GM21529 (cell line): ENCODE measurements around the gene CHMP3.

Experiments used
- ATAC-seq: cut with Tn5 transposase; IDR thresholded peaks from one replicate; pipeline ENCODE4 v1.9.1; 2021; ENCODE audit not compliant: unreplicated experiment

The CHMP3 gene

DNA sequence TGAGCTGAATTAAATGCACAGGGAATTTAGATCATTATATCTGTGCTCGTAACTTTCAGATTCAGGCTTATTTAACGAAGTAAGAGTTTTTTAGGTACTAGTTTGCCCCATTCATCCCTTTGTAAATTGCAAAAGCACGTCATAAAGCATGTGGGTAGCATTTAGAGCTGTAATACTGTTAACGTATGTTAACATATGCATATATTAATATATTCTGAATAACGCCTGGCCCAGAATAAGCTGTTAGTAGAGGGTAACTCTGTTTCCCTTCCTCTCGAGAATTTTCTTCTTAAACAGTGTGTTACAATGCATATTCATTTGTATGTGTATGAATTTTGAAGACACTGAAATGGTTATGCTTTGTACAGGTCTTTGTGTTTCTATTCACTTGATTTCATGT, 91.6 kb downstream of the CHMP3 start:
- ATAC-seq, result no peak

DNA sequence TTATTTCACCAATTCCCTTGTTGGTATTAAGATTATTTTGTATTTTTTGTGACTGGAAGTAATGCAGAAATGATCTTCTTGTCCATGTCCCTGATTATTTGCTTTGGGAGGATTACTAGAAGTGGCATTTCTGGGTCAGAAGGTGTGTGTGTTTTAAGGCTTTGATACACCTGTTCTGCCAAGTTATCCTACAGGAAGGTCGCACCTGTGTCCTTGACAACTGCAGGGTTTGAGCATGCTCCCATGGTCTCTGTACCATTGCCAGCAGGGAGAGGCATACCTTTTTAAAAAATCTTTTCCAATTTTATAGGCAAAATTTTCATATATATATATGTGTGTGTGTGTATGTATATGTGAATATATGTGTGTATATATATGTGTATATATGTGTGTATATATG, 92.4 kb downstream of the CHMP3 start:
- ATAC-seq, result no peak

DNA sequence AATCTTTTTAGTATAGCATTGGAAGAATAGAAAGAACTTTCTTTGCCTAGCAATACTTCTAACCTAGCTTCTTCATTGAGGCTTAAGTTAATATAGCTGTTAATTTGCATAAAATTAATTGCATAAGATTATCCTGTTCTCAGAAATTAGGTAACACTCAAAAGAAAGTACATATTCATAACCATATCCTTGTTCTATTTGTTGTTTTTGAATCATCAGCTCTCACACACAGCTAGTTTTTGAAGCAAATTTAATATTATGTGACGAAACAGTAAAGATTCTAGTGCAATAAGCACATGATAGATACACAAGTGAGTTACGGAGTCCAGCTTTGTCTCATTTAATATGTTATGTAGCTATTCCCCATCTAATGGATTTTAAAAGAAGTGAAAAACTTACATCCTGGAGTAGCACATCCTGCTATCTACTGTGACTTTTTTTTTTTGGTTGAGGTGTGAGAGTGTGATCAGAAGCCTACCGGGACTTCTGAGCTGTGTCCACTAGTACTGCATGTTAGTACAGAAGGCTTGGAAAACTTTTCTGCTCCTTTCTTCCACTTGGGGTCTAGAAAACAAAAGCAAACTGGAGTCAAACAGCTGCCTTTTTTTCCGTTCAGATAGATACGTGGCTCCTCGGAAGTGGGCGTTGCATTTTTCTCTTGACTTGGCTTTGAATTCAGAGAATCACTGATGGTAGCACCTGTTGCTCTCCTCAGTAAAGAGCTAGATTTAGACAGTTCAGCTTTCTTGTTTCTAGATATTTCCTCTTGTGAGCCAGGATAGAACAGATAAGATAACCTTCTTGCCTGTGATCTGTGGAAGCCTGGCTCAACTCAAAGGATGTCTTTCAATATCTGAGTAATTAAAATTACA, 94.8 kb downstream of the CHMP3 start:
- ATAC-seq, result no peak

DNA sequence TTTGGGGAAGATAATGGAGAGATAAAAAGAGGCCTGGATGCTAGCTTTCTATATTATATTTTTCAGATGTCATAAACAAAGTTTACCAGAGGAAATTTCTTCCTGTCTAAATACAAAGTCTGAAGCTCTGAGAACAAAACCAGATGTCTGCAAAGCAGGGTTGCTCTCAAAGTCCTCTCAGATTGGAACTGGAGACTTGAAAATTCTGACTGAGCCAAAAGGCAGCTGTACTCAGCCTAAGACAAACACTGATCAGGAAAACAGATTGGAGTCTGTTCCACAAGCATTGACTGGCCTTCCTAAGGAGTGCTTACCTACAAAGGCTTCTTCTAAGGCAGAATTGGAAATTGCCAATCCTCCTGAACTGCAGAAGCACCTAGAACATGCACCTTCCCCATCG, 96.9 kb downstream of the CHMP3 start:
- ATAC-seq, result no peak

DNA sequence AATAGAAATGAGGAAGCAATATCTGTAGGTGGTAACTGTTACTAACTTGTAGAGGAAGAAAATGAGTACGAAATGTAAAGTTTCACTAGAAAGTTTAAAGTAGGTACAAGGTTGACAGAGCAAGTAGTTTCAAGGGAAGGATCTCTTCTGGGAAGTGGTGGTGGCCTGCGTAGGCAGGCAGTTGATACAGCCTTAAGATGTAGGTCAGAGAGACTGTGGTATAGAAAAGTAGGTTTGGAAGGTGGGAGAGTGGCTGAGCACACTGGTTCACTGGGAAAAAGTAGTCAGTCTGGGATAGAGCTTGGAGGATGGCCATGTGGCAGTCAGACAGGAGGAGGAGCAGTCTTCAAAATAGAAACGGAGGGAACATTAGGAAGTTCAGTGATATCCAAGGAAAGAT, 98.6 kb downstream of the CHMP3 start:
- no peak for ATAC-seq

DNA sequence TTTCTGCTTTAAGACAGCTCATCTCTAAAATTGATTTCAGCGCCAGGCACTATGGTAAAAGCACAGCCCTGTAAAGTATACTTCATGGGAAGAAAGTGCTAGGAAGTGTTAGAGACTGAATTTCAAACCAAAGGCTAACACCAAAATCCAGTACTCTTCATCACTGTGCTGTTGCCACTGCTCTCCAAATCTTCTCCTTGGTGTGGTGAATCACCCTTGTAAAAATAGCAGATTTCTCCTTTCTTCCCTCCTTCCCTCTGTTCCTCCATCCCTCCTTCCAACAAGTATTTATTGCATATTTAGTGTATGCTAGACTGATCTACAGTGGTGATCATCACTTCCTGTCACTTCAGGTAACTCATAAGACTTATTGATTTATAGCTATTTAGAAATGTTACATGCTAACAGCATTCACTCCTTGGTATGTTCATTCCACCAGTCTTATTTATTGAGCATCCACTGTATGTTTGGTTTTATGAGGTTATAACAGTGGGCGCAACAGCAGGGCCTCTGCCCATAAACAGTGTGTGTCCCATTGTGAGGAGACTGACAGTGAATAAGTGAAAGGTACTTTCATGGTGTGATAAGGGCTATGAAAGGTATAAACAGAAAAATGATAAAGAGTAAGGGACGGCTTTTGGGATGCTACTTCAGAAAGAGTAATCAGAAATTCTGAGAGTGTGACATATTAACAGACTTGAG, 102.0 kb downstream of the CHMP3 start:
- ATAC-seq, result no peak

DNA sequence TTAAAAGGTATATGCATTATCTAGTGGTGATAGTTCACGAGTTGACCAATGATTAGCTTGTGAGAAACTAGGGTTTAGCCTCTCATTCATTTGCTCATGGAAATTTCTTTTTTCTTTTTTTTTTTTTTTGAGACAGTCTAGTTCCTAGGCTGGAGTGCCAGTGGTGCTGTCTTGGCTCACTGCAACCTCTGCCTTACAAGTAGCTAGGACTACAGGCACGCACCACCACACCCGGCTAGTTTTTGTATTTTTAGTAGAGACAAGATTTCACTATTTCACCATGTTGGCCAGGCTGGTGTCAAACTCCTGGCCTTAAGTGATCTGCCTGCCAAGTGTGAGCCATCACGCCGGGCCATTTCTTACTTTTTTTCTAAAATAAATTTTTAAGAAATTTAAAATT, 108.1 kb downstream of the CHMP3 start:
- no peak for ATAC-seq

DNA sequence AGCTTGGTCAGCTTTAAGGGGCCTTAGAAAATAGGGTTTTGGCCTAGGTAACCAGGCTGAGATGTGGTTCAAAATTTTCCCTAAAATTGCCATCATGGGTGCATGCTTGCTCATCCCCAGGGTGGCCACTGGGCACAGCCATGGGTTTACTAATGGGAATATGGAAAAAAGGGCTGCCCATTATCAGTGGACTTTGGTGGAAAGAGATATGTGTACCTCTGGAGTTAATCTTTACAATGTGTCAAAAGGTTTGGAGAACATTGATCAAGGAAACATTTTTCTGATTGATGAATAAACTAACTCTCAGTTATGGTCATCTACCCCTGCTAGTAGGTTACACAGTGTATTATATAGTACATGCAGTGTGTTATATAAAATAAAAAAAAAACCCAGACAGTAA, 109.0 kb downstream of the CHMP3 start:
- ATAC-seq, result no peak

DNA sequence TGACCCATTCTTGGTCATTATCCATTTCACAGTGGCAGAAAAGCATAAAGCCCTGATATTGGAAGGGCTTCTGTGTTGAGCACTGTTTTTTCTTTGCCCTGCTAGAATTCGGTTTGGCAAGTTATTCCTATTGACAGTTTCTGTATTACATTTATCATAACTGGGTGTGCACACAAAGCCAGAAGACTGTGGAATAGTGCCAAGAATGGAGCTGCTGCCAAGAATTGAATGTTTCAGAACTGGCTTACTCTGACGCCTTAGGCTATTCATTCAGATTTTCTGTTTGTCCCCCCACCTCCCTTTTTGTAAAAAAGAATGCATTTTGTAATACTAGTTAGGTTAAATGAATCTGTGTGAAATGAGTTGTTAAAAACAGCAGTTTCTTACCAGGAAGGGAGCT, 109.4 kb downstream of the CHMP3 start:
- no peak for ATAC-seq
